ENCODE results near the gene TOGARAM1.
A peak's percentile ranks its signal among the peaks of the same experiment; 100 is the strongest.

Gene TOGARAM1

GRCh38 chr14:44961554-44962333 lies at the start of gene TOGARAM1, which contains the start of gene KLHL28:
TOGARAM1 (plus strand) TSS chr14:44962190; CDS start chr14:44962422, 232 bp downstream.
KLHL28 (minus strand) TSS chr14:44961947; CDS start chr14:44945928, 16,019 bp downstream.
- DNase-seq, result peak; percentile 100

GRCh38 chr14:44914849-44915248 lies 47.1 kb upstream of the TOGARAM1 start:
- DNase-seq, result peak; percentile 22

- DNase-seq, result no peak
Observed at GRCh38 chr14:44928793-44929192, 33.2 kb upstream of the TOGARAM1 start.

GRCh38 chr14:44935155-44935554 lies 26.8 kb upstream of the TOGARAM1 start:
- DNase-seq, result no peak

- no peak for DNase-seq
Observed at GRCh38 chr14:44937547-44937946, 24.4 kb upstream of the TOGARAM1 start.

GRCh38 chr14:44940211-44940610 lies 21.8 kb upstream of the TOGARAM1 start:
- no peak for DNase-seq

GRCh38 chr14:44940944-44941343 lies 21.0 kb upstream of the TOGARAM1 start:
- DNase-seq, result no peak

GRCh38 chr14:44941591-44941990 lies 20.4 kb upstream of the TOGARAM1 start:
- no peak for DNase-seq

- no peak for DNase-seq
Observed at GRCh38 chr14:44942436-44942835, 19.6 kb upstream of the TOGARAM1 start.

GRCh38 chr14:44944107-44944506 lies 17.9 kb upstream of the TOGARAM1 start:
- no peak for DNase-seq

- peak; percentile 41 for DNase-seq
Observed at GRCh38 chr14:44945264-44945663, 16.7 kb upstream of the TOGARAM1 start.

- DNase-seq, result no peak
Observed at GRCh38 chr14:44951051-44951450, 10.9 kb upstream of the TOGARAM1 start.

- DNase-seq, result no peak
Observed at GRCh38 chr14:44952391-44953110, 9.4 kb upstream of the TOGARAM1 start.

- DNase-seq, result no peak
Observed at GRCh38 chr14:44954750-44955149, 7.2 kb upstream of the TOGARAM1 start.

- no peak for DNase-seq
Observed at GRCh38 chr14:44955528-44955927, 6.5 kb upstream of the TOGARAM1 start.

GRCh38 chr14:44956866-44957265 lies 5.1 kb upstream of the TOGARAM1 start:
- no peak for DNase-seq

GRCh38 chr14:44959538-44959937 lies 2.5 kb upstream of the TOGARAM1 start:
- DNase-seq, result no peak

- DNase-seq, result no peak
Observed at GRCh38 chr14:44960146-44960545, 1.8 kb upstream of the TOGARAM1 start.

GRCh38 chr14:44960646-44961045 lies 1.3 kb upstream of the TOGARAM1 start:
- DNase-seq, result no peak

GRCh38 chr14:44961151-44961553 lies 838 bp upstream of the TOGARAM1 start:
- DNase-seq, result peak; percentile 17

- no peak for DNase-seq
Observed at GRCh38 chr14:44962334-44963043, 499 bp downstream of the TOGARAM1 start.

- no peak for DNase-seq
Observed at GRCh38 chr14:44963044-44963528, 1.1 kb downstream of the TOGARAM1 start.

GRCh38 chr14:44963775-44964380 lies 1.9 kb downstream of the TOGARAM1 start:
- peak; percentile 23 for DNase-seq
